A549 treated with AZD9567 at 1 μM for 4 hours (cell line): ENCODE results near the gene STH. TPM values are rescaled to one million over a fixed set of nuclear protein-coding genes. Genes with fewer than 3 reads are reported as not detected.

Experiments used
- total RNA-seq: library from RNA; stranded (reverse); fragments of 200-300 nt; extraction: Qiagen RNA extraction; gene quantifications from 5 replicates; pipeline ENCODE4 v1.2.3, GENCODE V29; 2022; ENCODE audit not compliant: insufficient read depth

STH gene
- not detected in 5 replicates for total RNA-seq

GRCh38 chr17:45998987-45999899 is at the start of gene STH:
Gene STH, plus strand, starts transcription at chr17:45999250. Its CDS starts 30 bp downstream, at chr17:45999280.

Other genes starting within 250 kb of the STH start
- 0.08 to 0.38 TPM (median 0.31 TPM) in 3 of 5 replicates, not detected in the others for gene CRHR1, start 214.9 kb upstream of the STH start, total RNA-seq
- not detected in 5 replicates for gene SPPL2C, start 154.4 kb upstream of the STH start, total RNA-seq
- gene MAPT, start 104.7 kb upstream of the STH start, total RNA-seq = 1.8 to 2.4 TPM (median 2.1 TPM) in 5 replicates
- gene KANSL1, start 194.2 kb downstream of the STH start, total RNA-seq = 20.4 to 26.0 TPM (median 22.4 TPM) in 5 replicates